Transverse colon (tissue), 4 donors: Measurements from ENCODE around the gene SLC2A11. TPM values are rescaled to one million over a fixed set of nuclear protein-coding genes. Genes with fewer than 3 reads are reported as not detected.

Source experiments
- DNase-seq: peaks from one replicate; pipeline ENCODE4 v3.0.0-alpha.2; 2019
- H3K27ac ChIP-seq, 4 donors: fragments of 200-600 bp; sonication (generic); 2 replicates each; pipeline ENCODE4 v1.5.1; 2016 to 2018; ENCODE audit warnings: inconsistent platforms in 4 of 4
- H3K27me3 ChIP-seq: fragments of 200-600 bp; sonication (generic); 2 replicates; pipeline ENCODE4 v1.5.1; 2017; ENCODE audit warnings: inconsistent platforms
- H3K36me3 ChIP-seq, 4 donors: fragments of 200-600 bp; sonication (generic); 2 replicates each; pipeline ENCODE4 v1.5.1; 2017 to 2019; ENCODE audit warnings: inconsistent platforms in 4 of 4
- H3K4me1 ChIP-seq, 4 donors: fragments of 200-600 bp; sonication (generic); 2 replicates each; pipeline ENCODE4 v1.5.1; 2017 to 2020; ENCODE audit warnings: inconsistent platforms in 4 of 4
- H3K4me3 ChIP-seq, 4 donors: fragments of 200-600 bp; sonication (generic); 1 replicate in 1 of 4; 2 replicates in 3 of 4; pipeline versions ENCODE4 v1.5.1 to v1.6.1; 2017 to 2019; ENCODE audit warnings: inconsistent platforms in 4 of 4
- H3K9me3 ChIP-seq, 2 donors: fragments of 200-600 bp; sonication (generic); 2 replicates each; pipeline ENCODE4 v1.5.1; 2017 to 2019; ENCODE audit warnings: inconsistent platforms in 2 of 2
- CTCF ChIP-seq, 5 experiments: fragments of 200-600 bp in 3 of 5; fragments of 450-650 bp in 2 of 5; sonication (generic) in 3 of 5; IDR thresholded peaks; 1 replicate in 2 of 5; 2 replicates in 3 of 5; pipeline ENCODE4 v1.5.1; 2016 to 2017; ENCODE audit warnings: antibody characterized with exemption in 5 of 5, inconsistent platforms in 3 of 5, mild to moderate bottlenecking in 2 of 5, moderate library complexity in 1 of 5
- EP300 ChIP-seq: sonication (generic); formaldehyde crosslinking; IDR thresholded peaks from one replicate; pipeline ENCODE4 v1.6.1; 2017; ENCODE audit warnings: antibody characterized with exemption, low read depth
- POLR2A ChIP-seq: fragments of 450-650 bp; IDR thresholded peaks from one replicate; pipeline ENCODE4 v1.6.1; 2016; ENCODE audit warnings: antibody characterized with exemption, mild to moderate bottlenecking, moderate library complexity
- POLR2AphosphoS5 ChIP-seq, 3 donors: sonication (generic); formaldehyde crosslinking; IDR thresholded peaks; one replicate each; pipeline ENCODE4 v1.6.1; 2016; ENCODE audit warnings: antibody characterized with exemption in 3 of 3
- WGBS, 2 donors: methylation state at CpG; one replicate each; pipeline ENCODE4 v1.1.5; 2018; ENCODE audit warnings: low coverage in 1 of 2; 5-methylcytosine and 5-hydroxymethylcytosine counted together
- in situ Hi-C, 4 donors: fragments of 200-750 bp; cut with MboI; loops; one replicate each; pipeline versions ENCODE4 v1.15.0 to v1.15.1; 2017; ENCODE audit warnings: low sequenced_read_pairs in 3 of 4, low pct_ligation_motif_present in 1 of 4, low pct_unique_long_range_greater_than_20kb in 1 of 4
- intact Hi-C: fragments of 100-400 bp; cut with DNase I; formaldehyde crosslinking; loops from one replicate; pipeline ENCODE4 v1.15.1; 2023; ENCODE audit warnings: low total_unique reads
- total RNA-seq, 4 donors: library from RNA; depleted of rRNA; stranded (reverse); fragments of >200 nt; gene quantifications; one replicate each; pipeline ENCODE4 v1.1.0, GENCODE V29; 2016

The SLC2A11 gene
- total RNA-seq, 4 donors from 2014 or later: 6.0 to 27.4 (median 13.2) TPM

- in situ Hi-C loops (no loop called here), intact Hi-C loops (no loop called here)
- no peaks in the 10 kb centered on the region for H3K9me3 ChIP-seq
- peaks cover 0 to 77% (median 19%) of the 10 kb centered on the region in 4 donors for H3K36me3 ChIP-seq
- H3K4me1 ChIP-seq: peaks cover 0 to 2% (median 0%) of the 10 kb centered on the region in 4 donors
- no peaks in the 10 kb centered on the region for H3K27me3 ChIP-seq
- WGBS, 2 donors: 96% methylated on average over 6 of the region's 6 CpGs; no CpG with 5 or more reads in 1 of the 2 donors
- TF ChIP-seq EP300 (no peak), CTCF (IDR thresholded peaks at IDR 0.05) (no peak), POLR2AphosphoS5 (IDR thresholded peaks at IDR 0.05) (no peak), POLR2A (no peak)
- H3K27ac ChIP-seq: no peak overlapping the region
- no peak for DNase-seq
- H3K4me3 ChIP-seq: no peak overlapping the region
These were observed 35.5 kb upstream of the SLC2A11 start for GRCh38 chr22:23822101-23822671.

GRCh38 chr22:23823331-23823791 lies 34.3 kb upstream of the SLC2A11 start:
- H3K27me3 ChIP-seq: no peaks in the 10 kb centered on the region
- H3K4me1 ChIP-seq: peaks cover 0 to 2% (median 0%) of the 10 kb centered on the region in 4 donors
- H3K4me3 ChIP-seq: no peak overlapping the region
- WGBS, 2 donors: 91% methylated on average over 14 of the region's 14 CpGs; no CpG with 5 or more reads in 1 of the 2 donors
- TF ChIP-seq EP300: no peak
- TF ChIP-seq CTCF (IDR thresholded peaks at IDR 0.05): no peak
- no peak for TF ChIP-seq POLR2AphosphoS5 (IDR thresholded peaks at IDR 0.05)
- no peak for TF ChIP-seq POLR2A
- no peak overlapping the region for H3K27ac ChIP-seq
- DNase-seq: no peak
- peaks cover 0 to 77% (median 21%) of the 10 kb centered on the region in 4 donors for H3K36me3 ChIP-seq
- in situ Hi-C loops: no loop called here
- H3K9me3 ChIP-seq: no peaks in the 10 kb centered on the region
- intact Hi-C loops: no loop called here

- H3K9me3 ChIP-seq: no peaks in the 10 kb centered on the region
- no peak for DNase-seq
- peaks cover 0 to 70% (median 16%) of the 10 kb centered on the region in 4 donors for H3K36me3 ChIP-seq
- WGBS, 2 donors: 90% methylated on average over 11 of the region's 13 CpGs; no CpG with 5 or more reads in 1 of the 2 donors
- no peak overlapping the region for H3K27ac ChIP-seq
- H3K4me1 ChIP-seq: peaks cover 0 to 2% (median 0%) of the 10 kb centered on the region in 4 donors
- no peaks in the 10 kb centered on the region for H3K27me3 ChIP-seq
- TF ChIP-seq POLR2AphosphoS5 (IDR thresholded peaks at IDR 0.05): no peak
- no peak for TF ChIP-seq EP300
- TF ChIP-seq CTCF (IDR thresholded peaks at IDR 0.05): no peak
- no peak for TF ChIP-seq POLR2A
- intact Hi-C loops: no loop called here
- H3K4me3 ChIP-seq: no peak overlapping the region
- in situ Hi-C loops: loop anchor here in 1 of 4 donors (25.0 kb wide), 1 partner anchor 287 kb away; no protein-coding TSS in a partner anchor
These were observed 33.0 kb upstream of the SLC2A11 start for GRCh38 chr22:23824476-23825245.

- Histone ChIP-seq H3K4me1 (peaks cover 0 to 2% (median 0%) of the 10 kb centered on the region in 4 donors), H3K27me3 (no peaks in the 10 kb centered on the region), H3K27ac (no peak overlapping the region), H3K9me3 (no peaks in the 10 kb centered on the region), H3K4me3 (no peak overlapping the region), H3K36me3 (peaks cover 0 to 67% (median 19%) of the 10 kb centered on the region in 4 donors)
- no peak for TF ChIP-seq POLR2AphosphoS5 (IDR thresholded peaks at IDR 0.05)
- TF ChIP-seq POLR2A: no peak
- no peak for TF ChIP-seq EP300
- TF ChIP-seq CTCF (IDR thresholded peaks at IDR 0.05): no peak
- 95% methylated on average over 12 of the region's 12 CpGs; no CpG with 5 or more reads in 1 of the 2 donors for WGBS, 2 donors
- no peak for DNase-seq
- intact Hi-C loops (no loop called here), in situ Hi-C loops (loop anchor here in 1 of 4 donors (25.0 kb wide), 1 partner anchor 288 kb away; no protein-coding TSS in a partner anchor)
These were observed 32.3 kb upstream of the SLC2A11 start for GRCh38 chr22:23825246-23825905.
